ENCODE measurements around the gene SCO1.
"Not testable (repeated sequence)": the region's sequence is repeated elsewhere in the genome, so short reads cannot be mapped to it uniquely, and the experiment has no call there.

Gene SCO1

DNA sequence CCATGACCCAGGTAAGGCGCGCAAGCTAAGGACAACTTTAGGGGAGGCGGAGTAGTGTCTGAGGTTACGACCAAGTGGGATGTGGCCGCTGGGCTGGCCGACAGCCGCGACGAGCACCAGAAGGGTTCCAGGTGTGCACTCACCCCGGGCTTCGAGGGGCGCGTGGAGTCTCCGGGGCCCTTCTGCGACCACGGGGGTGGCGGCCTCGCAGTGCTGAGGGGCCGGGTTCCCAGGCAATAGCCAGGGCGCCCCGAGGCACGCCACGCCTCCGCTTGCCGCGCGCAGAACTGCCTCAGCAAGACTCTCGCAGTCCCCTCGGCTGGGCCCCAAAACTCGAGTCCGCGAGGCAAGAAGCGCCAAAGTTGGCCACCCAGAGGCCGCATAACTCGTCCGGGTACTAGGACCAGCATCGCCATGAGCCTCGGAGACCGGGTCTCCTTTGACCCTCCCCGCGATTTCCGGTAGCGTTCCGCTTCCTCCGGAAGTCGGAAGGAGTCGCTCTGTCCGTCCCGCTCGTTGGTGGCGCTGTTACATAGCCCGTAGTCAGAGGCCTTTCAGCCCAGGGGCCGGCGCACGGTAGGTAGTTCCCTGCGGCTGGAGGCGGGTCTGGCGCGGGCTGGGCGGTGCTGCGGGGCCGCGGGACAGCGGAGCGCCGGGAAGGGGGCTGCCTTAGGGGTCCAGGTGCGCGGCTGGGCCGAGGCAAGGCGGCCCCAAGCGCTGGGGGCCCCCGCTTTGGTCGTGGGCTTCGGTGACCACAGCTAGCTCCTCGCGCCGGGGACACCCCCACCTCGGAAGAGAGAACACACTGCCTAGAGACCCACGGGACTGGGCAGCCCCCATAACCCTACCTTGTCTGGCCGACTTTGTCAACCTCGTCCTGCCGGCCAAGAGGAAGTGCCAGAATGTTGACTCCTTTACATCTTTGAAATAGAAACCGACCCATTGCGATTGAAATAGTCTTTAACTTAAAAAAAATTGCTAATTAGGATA, at the start of gene SCO1, which contains the start of gene ADPRM:
Gene SCO1 (minus strand): TSS at position 442 of the 990 bp plus-strand sequence. CDS start 26 bp downstream, at position 416.
Gene ADPRM (plus strand): TSS at position 503 of the 990 bp plus-strand sequence. CDS start 7,333 bp downstream, outside the sequence.
- DNase-seq = peak; percentile 85

DNA sequence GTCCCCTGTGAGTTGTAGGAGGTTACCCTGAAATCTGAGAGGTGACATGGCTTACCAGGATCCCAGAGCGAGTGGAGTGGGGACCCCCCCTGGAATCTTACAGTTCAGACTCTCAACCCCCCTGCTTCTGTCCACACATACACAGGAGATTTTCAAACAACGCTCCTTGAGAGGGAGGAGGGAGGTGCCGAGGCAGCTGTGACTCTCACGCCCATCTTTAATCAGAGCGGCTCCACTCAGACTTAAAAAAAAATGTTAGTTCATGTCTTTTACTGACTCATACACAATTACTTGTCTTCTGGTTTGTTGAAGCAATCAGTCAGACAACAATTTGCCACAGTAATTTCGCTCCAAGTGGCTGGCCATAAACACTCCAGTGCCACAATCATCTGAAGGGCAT, 47.9 kb upstream of the SCO1 start:
- no peak for DNase-seq

DNA sequence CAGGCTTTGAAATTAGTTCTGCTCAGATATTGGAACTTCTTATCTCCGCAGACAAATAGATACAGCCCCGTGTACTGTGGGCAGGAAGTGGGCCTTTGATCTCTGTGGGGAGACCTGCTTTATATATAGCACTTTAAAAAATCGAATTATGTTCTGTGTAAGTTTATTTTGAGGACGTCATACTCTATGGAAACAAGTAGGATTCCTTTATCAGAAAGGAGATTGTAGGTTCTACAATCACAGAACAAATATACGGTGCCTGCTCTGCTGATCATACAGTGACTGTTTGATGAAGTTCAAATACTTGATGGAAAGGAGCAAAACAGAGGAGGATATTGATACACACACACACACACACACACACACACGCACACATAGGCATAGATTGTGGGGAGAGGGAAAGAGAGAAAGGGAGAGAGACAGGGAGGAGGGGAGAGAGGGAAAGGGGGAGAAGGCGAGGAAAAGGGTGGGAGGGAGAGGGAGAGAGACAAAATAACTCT, 47.2 kb upstream of the SCO1 start:
- DNase-seq = no peak

DNA sequence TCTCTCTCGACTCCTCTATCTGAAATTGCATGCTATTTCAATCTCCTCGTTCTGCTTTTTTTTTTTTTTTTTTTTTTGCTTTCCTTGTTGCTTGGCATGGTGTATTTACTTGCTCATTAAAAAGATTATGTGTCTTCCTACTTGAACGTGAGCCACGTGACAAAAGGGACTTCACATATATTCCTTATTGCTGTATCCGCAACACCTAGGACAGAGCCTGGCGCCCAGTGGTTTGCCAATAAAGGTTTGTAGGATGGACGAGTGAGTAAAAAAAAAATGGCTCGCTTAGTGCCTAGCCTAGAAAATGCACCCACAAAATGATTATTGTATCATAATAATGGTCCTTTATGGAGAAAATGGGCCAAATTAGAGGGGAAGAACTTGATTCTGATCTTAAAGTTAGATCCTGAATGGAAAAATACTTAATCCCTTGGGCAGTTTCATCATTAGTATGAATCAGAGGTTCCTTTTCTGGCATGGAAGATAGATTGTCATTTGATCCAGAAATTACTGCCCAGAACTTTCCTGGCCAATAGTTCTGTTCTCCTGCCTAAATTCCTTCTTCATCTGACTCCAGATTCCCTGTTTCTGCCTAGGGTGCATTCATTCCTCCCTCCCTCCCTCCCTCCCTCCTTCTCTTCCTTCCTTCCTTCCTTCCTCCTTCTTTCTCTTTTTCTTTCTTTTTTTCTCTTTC, 46.1 kb upstream of the SCO1 start:
- DNase-seq = no peak

- no peak for DNase-seq
Measured at GRCh38 chr17:10742431-10742830, 45.1 kb upstream of the SCO1 start.

- no peak for DNase-seq
Measured at GRCh38 chr17:10741416-10742135, 44.2 kb upstream of the SCO1 start.

DNA sequence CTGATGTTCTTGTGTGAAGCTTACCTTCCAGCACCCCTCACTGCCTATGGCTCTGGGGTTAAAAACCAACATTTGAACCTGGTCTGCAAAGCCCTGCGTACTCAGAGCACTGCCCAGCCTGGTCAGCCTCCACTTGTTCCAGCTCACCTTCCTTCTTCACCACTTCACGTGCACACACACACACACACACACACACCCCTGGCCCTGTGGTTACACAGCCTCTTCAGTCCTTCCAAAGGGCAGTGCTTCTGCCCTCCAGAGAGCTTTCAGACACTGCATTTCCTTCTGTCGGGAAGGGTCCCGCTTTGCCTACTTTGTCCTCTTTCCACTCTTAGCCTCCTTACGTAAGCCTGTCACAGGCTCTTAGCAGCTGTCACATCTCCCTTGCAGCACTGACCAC, 42.1 kb upstream of the SCO1 start:
- no peak for DNase-seq

GRCh38 chr17:10738521-10739258, 41.4 kb upstream of the SCO1 start:
- DNase-seq = no peak

DNA sequence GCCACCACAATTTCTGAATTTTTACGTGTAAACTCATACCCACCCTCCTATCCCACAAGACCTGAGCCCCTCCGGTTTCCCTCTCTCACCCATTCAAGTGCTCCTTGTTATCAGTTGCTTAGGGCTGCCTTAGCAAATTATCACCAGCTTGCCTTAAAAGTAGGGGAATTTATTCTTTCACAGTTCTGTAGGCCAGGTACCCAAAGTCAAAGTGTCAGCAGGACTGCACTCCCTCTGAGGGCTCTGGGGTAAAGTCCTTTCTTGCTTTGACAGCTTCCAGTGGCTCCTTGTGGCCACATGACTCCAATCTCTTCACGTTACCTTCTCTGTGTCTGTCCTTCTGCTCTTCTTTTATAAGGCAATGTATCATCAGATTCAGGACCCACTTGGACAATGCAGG, 40.4 kb upstream of the SCO1 start:
- no peak for DNase-seq

- no peak for DNase-seq
Measured at GRCh38 chr17:10737168-10737622, 39.9 kb upstream of the SCO1 start.

- DNase-seq = no peak
Measured at GRCh38 chr17:10735821-10736220, 38.5 kb upstream of the SCO1 start.

DNA sequence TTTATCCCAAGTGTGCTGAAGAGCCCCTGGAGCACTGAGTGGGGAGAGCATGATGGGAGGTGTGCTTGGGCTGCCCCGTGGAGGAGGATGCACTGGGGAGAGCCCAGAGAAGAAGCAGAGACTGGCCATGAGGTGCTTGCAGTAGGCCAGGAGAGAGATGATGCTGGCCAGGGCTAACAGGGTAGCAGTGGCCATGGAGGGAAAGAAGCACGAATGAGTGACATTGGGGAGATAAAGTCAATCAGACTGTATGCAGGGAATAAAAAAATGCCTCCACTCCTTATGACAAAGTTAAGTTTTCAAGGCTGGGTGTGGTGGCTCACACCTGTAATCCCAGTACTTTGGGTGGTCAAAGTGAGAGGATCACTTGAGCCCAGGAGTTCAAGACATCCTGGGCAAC, 37.9 kb upstream of the SCO1 start:
- no peak for DNase-seq

DNA sequence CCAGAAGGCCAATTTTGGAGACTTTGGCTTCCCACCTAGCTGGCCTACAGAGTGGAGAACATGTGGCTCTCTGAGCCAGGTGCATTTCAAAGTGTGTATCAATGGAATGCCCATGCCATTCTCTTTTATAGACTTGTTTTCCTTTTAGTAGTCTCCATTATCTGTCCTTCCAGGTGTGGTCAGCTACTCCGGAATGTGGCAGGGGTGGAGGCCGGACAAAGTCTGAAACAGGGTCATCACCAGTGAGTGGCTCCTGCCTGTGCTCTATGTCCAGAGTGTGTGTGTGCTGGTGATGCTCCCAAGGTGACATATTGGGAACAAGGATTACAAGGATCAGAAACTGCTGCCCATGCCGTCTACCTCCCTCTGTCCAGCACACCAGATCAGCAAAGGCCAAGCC, 36.3 kb upstream of the SCO1 start:
- no peak for DNase-seq

- not testable (repeated sequence) for DNase-seq
Measured at GRCh38 chr17:10732121-10732520, 34.8 kb upstream of the SCO1 start.

DNA sequence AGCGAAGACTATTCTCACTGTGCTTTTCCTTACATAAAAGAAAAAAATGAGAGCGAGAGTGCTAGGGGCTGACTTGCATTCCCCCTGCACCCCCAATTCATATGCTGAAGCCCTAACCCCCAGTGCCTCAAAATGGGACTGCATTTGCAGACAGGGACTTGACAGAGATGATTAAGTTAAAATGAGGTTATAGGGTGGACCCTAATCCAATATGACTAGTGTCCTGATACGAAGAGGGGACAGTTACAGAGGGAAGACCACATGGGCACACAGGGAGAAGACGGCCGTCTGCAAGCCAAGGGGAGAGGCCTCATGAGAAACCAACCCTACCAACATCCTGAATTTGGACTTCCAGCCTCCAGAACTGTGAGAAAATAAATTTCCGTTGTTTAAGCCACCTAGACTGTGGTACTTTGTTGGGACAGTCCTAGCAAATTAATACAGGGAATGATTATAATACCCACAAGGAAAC, 34.1 kb upstream of the SCO1 start:
- no peak for DNase-seq

DNA sequence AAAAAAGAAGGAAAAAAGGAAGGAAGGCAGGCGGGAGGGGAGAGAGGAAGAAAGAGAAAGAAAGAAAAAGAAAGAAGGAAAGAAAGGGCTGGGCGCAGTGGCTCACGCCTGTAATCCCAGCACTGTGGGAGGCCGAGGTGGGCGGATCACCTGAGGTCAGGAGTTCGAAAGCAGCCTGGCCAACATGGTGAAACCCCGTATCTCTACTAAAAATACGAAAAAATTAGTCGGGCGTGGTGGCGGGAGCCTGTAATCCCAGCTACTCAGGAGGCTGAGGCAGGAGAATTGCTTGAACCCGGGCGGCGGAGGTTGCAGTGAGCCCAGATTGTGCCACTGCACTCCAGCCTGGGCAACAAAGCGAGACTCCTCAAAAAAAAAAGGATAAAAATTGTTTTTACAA, 32.9 kb upstream of the SCO1 start:
- DNase-seq = not testable (repeated sequence)

- peak; percentile 46 for DNase-seq
Measured at GRCh38 chr17:10729334-10730193, 32.2 kb upstream of the SCO1 start, which contains the start of gene TMEM220. TSS of gene TMEM220 (minus strand) at chr17:10730023. CDS start at chr17:10729851, 172 bp downstream.

DNA sequence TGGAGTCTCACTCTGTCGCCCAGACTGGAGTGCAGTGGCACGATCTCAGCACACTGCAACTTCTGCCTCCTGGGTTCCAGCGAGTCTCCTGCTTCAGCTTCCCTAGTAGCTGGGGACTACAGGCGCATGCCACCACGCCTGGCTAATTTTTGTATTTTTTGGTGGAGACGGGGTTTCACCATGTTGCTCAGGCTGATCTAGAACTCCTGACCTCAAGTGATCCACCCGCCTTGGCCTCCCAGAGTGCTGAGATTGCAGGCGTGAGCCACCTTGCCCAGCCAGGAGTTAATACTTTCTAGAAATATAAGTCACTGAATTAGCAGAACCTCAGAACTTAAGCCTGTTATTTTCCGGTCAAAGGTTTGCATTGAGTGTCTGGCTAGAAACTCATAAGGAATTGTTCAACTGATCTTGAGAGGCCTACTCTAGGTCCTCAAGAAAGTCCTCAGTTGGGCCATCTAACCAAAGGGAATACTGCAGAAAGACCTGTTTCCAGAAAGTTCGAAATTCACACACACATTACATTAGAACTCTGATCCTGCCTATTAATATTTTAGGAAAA, 31.1 kb upstream of the SCO1 start:
- DNase-seq = no peak

DNA sequence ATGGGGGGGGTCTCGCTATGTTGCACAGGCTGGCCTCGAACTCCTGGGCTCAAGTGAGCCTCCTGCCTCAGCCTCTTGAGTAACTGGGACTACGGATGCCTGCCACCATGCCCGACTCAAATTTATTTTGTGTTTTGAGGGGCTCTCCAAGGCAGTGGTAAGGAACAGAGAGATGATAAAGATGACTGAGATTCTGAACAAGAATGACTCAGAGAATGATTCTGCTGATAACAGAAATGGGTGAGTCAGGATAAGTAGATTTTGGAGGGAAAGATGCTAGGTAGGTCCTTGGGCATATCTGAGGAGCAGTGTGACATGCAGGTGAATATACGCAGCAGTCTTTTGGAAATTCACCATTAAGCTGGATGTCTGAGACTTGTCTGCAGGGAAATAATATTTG, 29.9 kb upstream of the SCO1 start:
- DNase-seq = no peak

DNA sequence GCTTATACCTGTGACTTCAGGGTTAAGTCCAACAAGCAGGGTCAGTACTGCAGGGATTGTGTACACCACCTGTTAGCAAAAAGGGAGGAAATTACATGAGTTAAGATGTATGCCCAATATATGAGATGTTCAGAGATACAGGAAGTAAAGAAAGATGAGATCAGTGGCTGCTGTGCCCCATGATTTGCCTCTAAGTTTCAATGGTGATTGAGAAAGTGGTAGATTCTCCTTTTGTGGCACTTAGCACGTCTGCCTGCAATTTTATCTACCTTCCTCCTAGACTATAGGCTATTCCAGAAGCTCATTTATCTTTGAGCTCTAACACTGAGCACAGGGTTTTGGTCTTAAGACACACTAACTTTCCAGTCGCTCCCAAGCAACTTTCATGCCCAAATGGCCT, 28.9 kb upstream of the SCO1 start:
- DNase-seq = no peak

GRCh38 chr17:10725262-10725661, 27.9 kb upstream of the SCO1 start:
- DNase-seq = no peak

Data from NCI-H510A treated with DMSO at 0.1 percent for 48 hours (cell line).